ENCODE results near the gene TLE3. TPM values are rescaled to one million over a fixed set of nuclear protein-coding genes. Genes with fewer than 3 reads are reported as not detected.
A peak's percentile ranks its signal among the peaks of the same experiment; 100 is the strongest.

Gene TLE3
- total and polyA plus RNA-seq, 3 experiments from 2014 or later, result 19.4 to 76.5 (median 73.1) TPM

GRCh38 chr15:70031713-70032112 lies 66.0 kb downstream of the TLE3 start:
- Mint-ChIP-seq H3K4me1 (no peaks in the 10 kb centered on the region), H3K27ac (no peak overlapping the region), H3K36me3 (no peaks in the 10 kb centered on the region), H3K9me3 (no peaks in the 10 kb centered on the region), H3K4me3 (no peak overlapping the region), H3K27me3 (peaks cover 0 to 5% of the 10 kb centered on the region in 2 donors)
- ChIA-PET CTCF (no interaction called here), POLR2A (no interaction called here)
- Histone ChIP-seq H3K36me3 (ENCODE audit: insufficient read depth, low read length) (no peaks in the 10 kb centered on the region), H3K4me1 (ENCODE audit: insufficient read depth, low read length) (no peaks in the 10 kb centered on the region), H3K27ac (ENCODE audit: low read depth, low read length) (no peak overlapping the region), H3K9me3 (ENCODE audit: low read length) (no peaks in the 10 kb centered on the region), H3K4me3 (ENCODE audit: low read length) (no peak overlapping the region), H3K27me3 (ENCODE audit: insufficient read depth, low read length, poor library complexity, severe bottlenecking) (no peaks in the 10 kb centered on the region)
- DNase-seq, result no peak

GRCh38 chr15:70031261-70031660 lies 66.5 kb downstream of the TLE3 start:
- Mint-ChIP-seq H3K27me3 (peaks cover 0 to 5% of the 10 kb centered on the region in 2 donors), H3K4me1 (no peaks in the 10 kb centered on the region), H3K4me3 (no peak overlapping the region), H3K9me3 (no peaks in the 10 kb centered on the region), H3K27ac (no peak overlapping the region), H3K36me3 (no peaks in the 10 kb centered on the region)
- DNase-seq, result peak in 1 of 5 donors; percentile 44
- ChIA-PET CTCF (interaction anchor here (0.8 kb wide), 1 partner anchor 9 kb away, joined by 3 read pairs; no protein-coding TSS in a partner anchor), POLR2A (no interaction called here)
- Histone ChIP-seq H3K9me3 (ENCODE audit: low read length) (no peaks in the 10 kb centered on the region), H3K36me3 (ENCODE audit: insufficient read depth, low read length) (no peaks in the 10 kb centered on the region), H3K27ac (ENCODE audit: low read depth, low read length) (no peak overlapping the region), H3K27me3 (ENCODE audit: insufficient read depth, low read length, poor library complexity, severe bottlenecking) (no peaks in the 10 kb centered on the region), H3K4me1 (ENCODE audit: insufficient read depth, low read length) (no peaks in the 10 kb centered on the region), H3K4me3 (ENCODE audit: low read length) (no peak overlapping the region)

GRCh38 chr15:70030851-70031250 lies 66.9 kb downstream of the TLE3 start:
- no peaks in the 10 kb centered on the region for H3K9me3 ChIP-seq (ENCODE audit: low read length)
- H3K27ac ChIP-seq (ENCODE audit: low read depth, low read length), result no peak overlapping the region
- Mint-ChIP-seq H3K27me3 (peaks cover 0 to 6% of the 10 kb centered on the region in 2 donors), H3K36me3 (no peaks in the 10 kb centered on the region), H3K4me3 (no peak overlapping the region), H3K27ac (no peak overlapping the region), H3K9me3 (no peaks in the 10 kb centered on the region), H3K4me1 (no peaks in the 10 kb centered on the region)
- POLR2A ChIA-PET, result no interaction called here
- CTCF ChIA-PET, result interaction anchor here (0.8 kb wide), 1 partner anchor 10 kb away, joined by 3 read pairs; no protein-coding TSS in a partner anchor
- H3K4me3 ChIP-seq (ENCODE audit: low read length), result no peak overlapping the region
- H3K36me3 ChIP-seq (ENCODE audit: insufficient read depth, low read length), result no peaks in the 10 kb centered on the region
- no peaks in the 10 kb centered on the region for H3K27me3 ChIP-seq (ENCODE audit: insufficient read depth, low read length, poor library complexity, severe bottlenecking)
- H3K4me1 ChIP-seq (ENCODE audit: insufficient read depth, low read length), result no peaks in the 10 kb centered on the region
- DNase-seq, result peak in 1 of 5 donors; percentile 14

DNA sequence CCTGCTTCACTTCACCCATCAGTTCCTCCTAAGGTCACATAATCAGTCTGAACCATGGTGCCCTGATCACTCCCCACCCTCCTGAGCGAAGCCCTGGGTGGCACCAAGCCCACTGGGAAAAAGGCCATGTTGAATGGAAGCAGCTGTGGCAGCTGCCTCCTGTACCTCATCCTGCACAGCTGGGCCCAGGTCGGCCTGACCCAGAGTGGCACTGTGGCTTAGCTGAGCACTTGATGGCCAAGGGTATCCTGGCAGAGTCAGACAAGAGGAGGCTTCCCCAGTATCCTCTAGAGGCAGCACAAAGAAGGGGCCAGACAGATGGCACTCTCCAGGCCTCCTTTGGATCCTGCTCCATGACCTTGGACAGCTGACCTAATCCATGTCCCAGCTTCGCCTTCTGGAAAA lies 68.4 kb downstream of the TLE3 start:
- Mint-ChIP-seq H3K27me3 (peaks cover 0 to 9% of the 10 kb centered on the region in 2 donors), H3K9me3 (no peaks in the 10 kb centered on the region), H3K4me3 (no peak overlapping the region), H3K36me3 (no peaks in the 10 kb centered on the region), H3K27ac (peak overlapping the region in 1 of 8 donors; percentile 26), H3K4me1 (peaks cover 0 to 3% (median 1%) of the 10 kb centered on the region in 3 donors)
- Histone ChIP-seq H3K27me3 (ENCODE audit: insufficient read depth, low read length, poor library complexity, severe bottlenecking) (no peaks in the 10 kb centered on the region), H3K36me3 (ENCODE audit: insufficient read depth, low read length) (no peaks in the 10 kb centered on the region), H3K4me3 (ENCODE audit: low read length) (no peak overlapping the region), H3K27ac (ENCODE audit: low read depth, low read length) (no peak overlapping the region), H3K9me3 (ENCODE audit: low read length) (no peaks in the 10 kb centered on the region), H3K4me1 (ENCODE audit: insufficient read depth, low read length) (no peaks in the 10 kb centered on the region)
- ChIA-PET POLR2A (no interaction called here), CTCF (no interaction called here)
- peak in 1 of 5 donors; percentile 44 for DNase-seq

DNA sequence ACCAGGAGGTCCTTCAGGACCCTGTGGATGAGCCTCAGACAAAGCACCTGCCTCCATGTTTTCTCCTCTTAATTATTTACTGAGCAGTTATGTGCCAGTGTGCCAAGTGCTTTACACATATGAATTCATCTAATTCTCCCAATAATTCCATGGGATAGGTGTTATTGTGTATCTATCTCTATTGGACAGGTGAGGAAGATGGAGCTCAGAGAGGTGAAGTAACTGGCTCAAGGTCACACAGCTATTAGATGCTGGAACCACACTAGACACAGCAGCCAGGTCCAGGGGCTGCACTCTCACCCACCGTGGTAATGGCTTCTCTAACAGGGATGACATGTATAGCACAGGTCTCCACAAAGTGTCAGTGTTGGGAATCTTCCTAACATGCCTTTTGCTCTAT lies 70.2 kb downstream of the TLE3 start:
- Mint-ChIP-seq H3K27me3 (peaks cover 0 to 9% of the 10 kb centered on the region in 2 donors), H3K9me3 (no peaks in the 10 kb centered on the region), H3K27ac (no peak overlapping the region), H3K4me3 (no peak overlapping the region), H3K4me1 (peaks cover 15 to 20% (median 19%) of the 10 kb centered on the region in 3 donors), H3K36me3 (no peaks in the 10 kb centered on the region)
- Histone ChIP-seq H3K9me3 (ENCODE audit: low read length) (no peaks in the 10 kb centered on the region), H3K36me3 (ENCODE audit: insufficient read depth, low read length) (no peaks in the 10 kb centered on the region), H3K27me3 (ENCODE audit: insufficient read depth, low read length, poor library complexity, severe bottlenecking) (no peaks in the 10 kb centered on the region), H3K27ac (ENCODE audit: low read depth, low read length) (no peak overlapping the region), H3K4me1 (ENCODE audit: insufficient read depth, low read length) (peaks cover 17% of the 10 kb centered on the region), H3K4me3 (ENCODE audit: low read length) (no peak overlapping the region)
- DNase-seq, result no peak
- POLR2A ChIA-PET, result no interaction called here
- CTCF ChIA-PET, result no interaction called here

- Mint-ChIP-seq H3K4me3 (no peak overlapping the region), H3K4me1 (peaks cover 16 to 26% (median 20%) of the 10 kb centered on the region in 3 donors), H3K9me3 (no peaks in the 10 kb centered on the region), H3K27ac (no peak overlapping the region), H3K36me3 (no peaks in the 10 kb centered on the region), H3K27me3 (peaks cover 0 to 9% of the 10 kb centered on the region in 2 donors)
- H3K36me3 ChIP-seq (ENCODE audit: insufficient read depth, low read length), result no peaks in the 10 kb centered on the region
- POLR2A ChIA-PET, result no interaction called here
- H3K27me3 ChIP-seq (ENCODE audit: insufficient read depth, low read length, poor library complexity, severe bottlenecking), result no peaks in the 10 kb centered on the region
- peaks cover 17% of the 10 kb centered on the region for H3K4me1 ChIP-seq (ENCODE audit: insufficient read depth, low read length)
- H3K4me3 ChIP-seq (ENCODE audit: low read length), result no peak overlapping the region
- peak in 1 of 5 donors; percentile 33 for DNase-seq
- H3K9me3 ChIP-seq (ENCODE audit: low read length), result no peaks in the 10 kb centered on the region
- H3K27ac ChIP-seq (ENCODE audit: low read depth, low read length), result no peak overlapping the region
- CTCF ChIA-PET, result no interaction called here
These were observed 70.7 kb downstream of the TLE3 start for GRCh38 chr15:70026991-70027390.

GRCh38 chr15:70025413-70026296 lies 72.1 kb downstream of the TLE3 start:
- ChIA-PET POLR2A (no interaction called here), CTCF (no interaction called here)
- Mint-ChIP-seq H3K27me3 (peaks cover 0 to 9% of the 10 kb centered on the region in 2 donors), H3K4me3 (no peak overlapping the region), H3K9me3 (no peaks in the 10 kb centered on the region), H3K36me3 (no peaks in the 10 kb centered on the region), H3K27ac (peak overlapping the region in 2 of 8 donors; percentile 14 to 27), H3K4me1 (peaks cover 16 to 27% (median 20%) of the 10 kb centered on the region in 3 donors)
- Histone ChIP-seq H3K27me3 (ENCODE audit: insufficient read depth, low read length, poor library complexity, severe bottlenecking) (no peaks in the 10 kb centered on the region), H3K9me3 (ENCODE audit: low read length) (no peaks in the 10 kb centered on the region), H3K4me3 (ENCODE audit: low read length) (no peak overlapping the region), H3K27ac (ENCODE audit: low read depth, low read length) (no peak overlapping the region), H3K4me1 (ENCODE audit: insufficient read depth, low read length) (peaks cover 17% of the 10 kb centered on the region), H3K36me3 (ENCODE audit: insufficient read depth, low read length) (no peaks in the 10 kb centered on the region)
- DNase-seq, result peak in 1 of 5 donors; percentile 31

DNA sequence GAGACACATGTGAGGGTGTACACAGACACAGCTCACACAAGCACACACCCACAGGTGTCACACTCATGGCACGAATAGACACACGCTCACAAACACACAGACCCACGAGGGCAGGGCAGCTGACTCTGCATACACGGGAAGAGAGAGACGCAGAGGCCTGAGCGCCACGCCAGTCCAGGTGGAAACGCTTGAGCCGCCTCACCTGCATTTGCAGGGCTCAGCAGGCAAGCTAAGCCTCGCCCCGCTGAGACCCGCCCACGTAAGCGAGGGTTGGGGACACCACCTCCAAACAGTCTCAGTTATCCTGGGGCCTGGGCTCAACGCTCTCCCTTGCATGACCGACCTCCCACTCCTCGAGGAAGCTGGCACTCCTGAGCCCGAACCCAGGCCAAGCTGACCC lies 73.2 kb downstream of the TLE3 start:
- Mint-ChIP-seq H3K4me3 (no peak overlapping the region), H3K4me1 (peaks cover 16 to 27% (median 20%) of the 10 kb centered on the region in 3 donors)
- CTCF ChIA-PET, result interaction anchor here (1.3 to 1.7 kb wide), 3 partner anchors 75 to 449 kb away, joined by 3 to 5 read pairs (median 4); no protein-coding TSS in a partner anchor

More for the DNA sequence above, 73.2 kb downstream of the TLE3 start:
- DNase-seq, result peak in 1 of 5 donors; percentile 44
- H3K36me3 Mint-ChIP-seq, result no peaks in the 10 kb centered on the region
- Histone ChIP-seq H3K36me3 (ENCODE audit: insufficient read depth, low read length) (no peaks in the 10 kb centered on the region), H3K27me3 (ENCODE audit: insufficient read depth, low read length, poor library complexity, severe bottlenecking) (no peaks in the 10 kb centered on the region), H3K9me3 (ENCODE audit: low read length) (no peaks in the 10 kb centered on the region), H3K4me3 (ENCODE audit: low read length) (no peak overlapping the region), H3K27ac (ENCODE audit: low read depth, low read length) (no peak overlapping the region), H3K4me1 (ENCODE audit: insufficient read depth, low read length) (peaks cover 17% of the 10 kb centered on the region)
- no peaks in the 10 kb centered on the region for H3K9me3 Mint-ChIP-seq
- H3K27me3 Mint-ChIP-seq, result peaks cover 0 to 9% of the 10 kb centered on the region in 2 donors
- peak overlapping the region in 5 of 8 donors; percentile 29 to 78 (median 43) for H3K27ac Mint-ChIP-seq
- POLR2A ChIA-PET, result no interaction called here
